Smooth muscle cell (in vitro differentiated cells): ENCODE results near the gene SLC25A29. TPM values are rescaled to one million over a fixed set of nuclear protein-coding genes. Genes with fewer than 3 reads are reported as not detected.

Experiments used
- DNase-seq: peaks from one replicate; lab custom pipeline; 2025; ENCODE audit not compliant: unreplicated experiment; lab: John Stamatoyannopoulos, UW
- H2AFZ ChIP-seq: fragments of 200-600 bp; sonication (generic); 2 replicates; pipeline ENCODE4 v1.6.0; 2016; ENCODE audit warnings: antibody characterized with exemption, low read depth, mild to moderate bottlenecking
- H3F3A ChIP-seq: fragments of 200-600 bp; sonication (generic); 2 replicates; pipeline ENCODE4 v1.6.0; 2017; ENCODE audit warnings: antibody characterized with exemption, low read depth
- H3K27ac ChIP-seq: fragments of 200-600 bp; sonication (generic); 2 replicates; pipeline ENCODE4 v1.5.1; 2016; ENCODE audit warnings: low read depth, mild to moderate bottlenecking
- H3K27me3 ChIP-seq: fragments of 200-600 bp; sonication (generic); 2 replicates; pipeline ENCODE4 v1.6.1; 2016; ENCODE audit warnings: low read depth, mild to moderate bottlenecking
- H3K36me3 ChIP-seq: fragments of 200-600 bp; sonication (generic); 2 replicates; pipeline ENCODE4 v1.5.1; 2016; ENCODE audit warnings: low read depth
- H3K4me1 ChIP-seq: fragments of 200-600 bp; sonication (generic); 2 replicates; pipeline ENCODE4 v1.5.1; 2016; ENCODE audit warnings: low read depth
- H3K4me2 ChIP-seq: fragments of 200-600 bp; sonication (generic); 2 replicates; pipeline ENCODE4 v1.6.0; 2016; ENCODE audit warnings: mild to moderate bottlenecking
- H3K4me3 ChIP-seq: fragments of 200-600 bp; sonication (generic); 2 replicates; pipeline ENCODE4 v1.5.1; 2016; ENCODE audit warnings: mild to moderate bottlenecking
- H3K79me2 ChIP-seq: fragments of 200-600 bp; sonication (generic); 2 replicates; pipeline ENCODE4 v1.6.0; 2016; ENCODE audit warnings: low read depth, mild to moderate bottlenecking
- H3K9ac ChIP-seq: fragments of 200-600 bp; sonication (generic); 2 replicates; pipeline ENCODE4 v1.6.0; 2016; ENCODE audit warnings: low read depth
- H3K9me3 ChIP-seq: fragments of 200-600 bp; sonication (generic); replicated peaks from 2 replicates; pipeline ENCODE4 v1.5.1; 2016; ENCODE audit warnings: low read depth
- H4K20me1 ChIP-seq: fragments of 200-600 bp; sonication (generic); 2 replicates; pipeline ENCODE4 v1.6.0; 2016; ENCODE audit warnings: low read depth
- CTCF ChIP-seq: fragments of 200-600 bp; sonication (generic); IDR thresholded peaks from 2 replicates; pipeline ENCODE4 v1.5.1; 2017; ENCODE audit warnings: borderline replicate concordance, mild to moderate bottlenecking, antibody characterized with exemption; ENCODE audit not compliant: insufficient read depth, poor library complexity, severe bottlenecking
- WGBS: methylation state at CpG from one replicate; pipeline ENCODE4 v1.1.7; 2016; ENCODE audit warnings: low lambda C conversion rate; 5-methylcytosine and 5-hydroxymethylcytosine counted together
- polyA plus RNA-seq: library from polyadenylated mRNA; unstranded; fragments of >200 nt; fragmentation: Nextera tagmentation; extraction: Ambion mirVana; gene quantifications from 2 replicates; pipeline ENCODE4 v1.2.1, GENCODE V29; 2016
- total RNA-seq: library from RNA; depleted of rRNA; stranded (reverse); fragments of >200 nt; gene quantifications from 2 replicates; pipeline ENCODE4 v1.2.3, GENCODE V29; 2014

SLC25A29 gene
- total and polyA plus RNA-seq, 2 experiments from 2014 or later: 27.5 to 31.8 TPM

GRCh38 chr14:100256339-100256895 is 49.8 kb downstream of the SLC25A29 start:
- Histone ChIP-seq H3F3A (peaks cover 2% of the 10 kb centered on the region), H4K20me1 (peaks cover 100% of the 10 kb centered on the region), H2AFZ (no peak overlapping the region), H3K9ac (no peak overlapping the region), H3K27ac (no peak overlapping the region), H3K9me3 (no peaks in the 10 kb centered on the region), H3K79me2 (peaks cover 100% of the 10 kb centered on the region), H3K4me2 (no peak overlapping the region), H3K27me3 (no peaks in the 10 kb centered on the region), H3K4me3 (no peak overlapping the region), H3K4me1 (no peaks in the 10 kb centered on the region), H3K36me3 (no peaks in the 10 kb centered on the region)
- no peak for TF ChIP-seq CTCF
- no peak for DNase-seq
- 100% methylated on average over 3 of the region's 3 CpGs for WGBS

GRCh38 chr14:100252684-100253083 is 53.6 kb downstream of the SLC25A29 start:
- Histone ChIP-seq H3K27ac (no peak overlapping the region), H3K4me1 (no peaks in the 10 kb centered on the region), H3F3A (no peaks in the 10 kb centered on the region), H3K9me3 (no peaks in the 10 kb centered on the region), H2AFZ (no peak overlapping the region), H3K9ac (no peak overlapping the region), H4K20me1 (peaks cover 100% of the 10 kb centered on the region), H3K4me2 (no peak overlapping the region), H3K79me2 (peaks cover 100% of the 10 kb centered on the region), H3K4me3 (no peak overlapping the region), H3K27me3 (no peaks in the 10 kb centered on the region), H3K36me3 (no peaks in the 10 kb centered on the region)
- no peak for DNase-seq
- TF ChIP-seq CTCF: no peak

GRCh38 chr14:100250732-100251465 is 55.3 kb downstream of the SLC25A29 start:
- Histone ChIP-seq H3K27me3 (no peaks in the 10 kb centered on the region), H3F3A (no peaks in the 10 kb centered on the region), H3K4me1 (no peaks in the 10 kb centered on the region), H3K27ac (no peak overlapping the region), H3K36me3 (no peaks in the 10 kb centered on the region), H4K20me1 (peaks cover 100% of the 10 kb centered on the region), H3K9me3 (no peaks in the 10 kb centered on the region), H3K9ac (no peak overlapping the region), H3K79me2 (peaks cover 100% of the 10 kb centered on the region), H2AFZ (no peak overlapping the region), H3K4me3 (no peak overlapping the region), H3K4me2 (no peak overlapping the region)
- WGBS: 98% methylated on average over 2 of the region's 2 CpGs
- TF ChIP-seq CTCF: no peak
- no peak for DNase-seq
